Measurements from ENCODE around the gene UBE2E2.

- TF ChIP-seq, protein P1, sequence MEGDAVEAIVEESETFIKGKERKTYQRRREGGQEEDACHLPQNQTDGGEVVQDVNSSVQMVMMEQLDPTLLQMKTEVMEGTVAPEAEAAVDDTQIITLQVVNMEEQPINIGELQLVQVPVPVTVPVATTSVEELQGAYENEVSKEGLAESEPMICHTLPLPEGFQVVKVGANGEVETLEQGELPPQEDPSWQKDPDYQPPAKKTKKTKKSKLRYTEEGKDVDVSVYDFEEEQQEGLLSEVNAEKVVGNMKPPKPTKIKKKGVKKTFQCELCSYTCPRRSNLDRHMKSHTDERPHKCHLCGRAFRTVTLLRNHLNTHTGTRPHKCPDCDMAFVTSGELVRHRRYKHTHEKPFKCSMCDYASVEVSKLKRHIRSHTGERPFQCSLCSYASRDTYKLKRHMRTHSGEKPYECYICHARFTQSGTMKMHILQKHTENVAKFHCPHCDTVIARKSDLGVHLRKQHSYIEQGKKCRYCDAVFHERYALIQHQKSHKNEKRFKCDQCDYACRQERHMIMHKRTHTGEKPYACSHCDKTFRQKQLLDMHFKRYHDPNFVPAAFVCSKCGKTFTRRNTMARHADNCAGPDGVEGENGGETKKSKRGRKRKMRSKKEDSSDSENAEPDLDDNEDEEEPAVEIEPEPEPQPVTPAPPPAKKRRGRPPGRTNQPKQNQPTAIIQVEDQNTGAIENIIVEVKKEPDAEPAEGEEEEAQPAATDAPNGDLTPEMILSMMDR (conservative IDR thresholded peaks at IDR 0.05 in 1 of 2, IDR thresholded peaks at IDR 0.05 in 1 of 2; ENCODE audit: extremely low read depth in 1 of 2, insufficient read depth in 1 of 2, low read depth in 1 of 2, low read length in 2 of 2), result no peak
- no peak for TF ChIP-seq EZH2 (IDR thresholded peaks at IDR 0.05; ENCODE audit: borderline replicate concordance, low read length)
These were observed 370.7 kb downstream of the UBE2E2 start for GRCh38 chr3:23573827-23574226.
